Smooth muscle cell (in vitro differentiated cells): ENCODE results near the gene TOM1. TPM values are rescaled to one million over a fixed set of nuclear protein-coding genes. Genes with fewer than 3 reads are reported as not detected.

Experiments used
- DNase-seq: peaks from one replicate; lab custom pipeline; 2025; ENCODE audit not compliant: unreplicated experiment; lab: John Stamatoyannopoulos, UW
- H2AFZ ChIP-seq: fragments of 200-600 bp; sonication (generic); 2 replicates; pipeline ENCODE4 v1.6.0; 2016; ENCODE audit warnings: antibody characterized with exemption, low read depth, mild to moderate bottlenecking
- H3F3A ChIP-seq: fragments of 200-600 bp; sonication (generic); 2 replicates; pipeline ENCODE4 v1.6.0; 2017; ENCODE audit warnings: antibody characterized with exemption, low read depth
- H3K27ac ChIP-seq: fragments of 200-600 bp; sonication (generic); 2 replicates; pipeline ENCODE4 v1.5.1; 2016; ENCODE audit warnings: low read depth, mild to moderate bottlenecking
- H3K27me3 ChIP-seq: fragments of 200-600 bp; sonication (generic); 2 replicates; pipeline ENCODE4 v1.6.1; 2016; ENCODE audit warnings: low read depth, mild to moderate bottlenecking
- H3K36me3 ChIP-seq: fragments of 200-600 bp; sonication (generic); 2 replicates; pipeline ENCODE4 v1.5.1; 2016; ENCODE audit warnings: low read depth
- H3K4me1 ChIP-seq: fragments of 200-600 bp; sonication (generic); 2 replicates; pipeline ENCODE4 v1.5.1; 2016; ENCODE audit warnings: low read depth
- H3K4me2 ChIP-seq: fragments of 200-600 bp; sonication (generic); 2 replicates; pipeline ENCODE4 v1.6.0; 2016; ENCODE audit warnings: mild to moderate bottlenecking
- H3K4me3 ChIP-seq: fragments of 200-600 bp; sonication (generic); 2 replicates; pipeline ENCODE4 v1.5.1; 2016; ENCODE audit warnings: mild to moderate bottlenecking
- H3K79me2 ChIP-seq: fragments of 200-600 bp; sonication (generic); 2 replicates; pipeline ENCODE4 v1.6.0; 2016; ENCODE audit warnings: low read depth, mild to moderate bottlenecking
- H3K9ac ChIP-seq: fragments of 200-600 bp; sonication (generic); 2 replicates; pipeline ENCODE4 v1.6.0; 2016; ENCODE audit warnings: low read depth
- H3K9me3 ChIP-seq: fragments of 200-600 bp; sonication (generic); replicated peaks from 2 replicates; pipeline ENCODE4 v1.5.1; 2016; ENCODE audit warnings: low read depth
- H4K20me1 ChIP-seq: fragments of 200-600 bp; sonication (generic); 2 replicates; pipeline ENCODE4 v1.6.0; 2016; ENCODE audit warnings: low read depth
- CTCF ChIP-seq: fragments of 200-600 bp; sonication (generic); IDR thresholded peaks from 2 replicates; pipeline ENCODE4 v1.5.1; 2017; ENCODE audit warnings: borderline replicate concordance, mild to moderate bottlenecking, antibody characterized with exemption; ENCODE audit not compliant: insufficient read depth, poor library complexity, severe bottlenecking
- WGBS: methylation state at CpG from one replicate; pipeline ENCODE4 v1.1.7; 2016; ENCODE audit warnings: low lambda C conversion rate; 5-methylcytosine and 5-hydroxymethylcytosine counted together
- polyA plus RNA-seq: library from polyadenylated mRNA; unstranded; fragments of >200 nt; fragmentation: Nextera tagmentation; extraction: Ambion mirVana; gene quantifications from 2 replicates; pipeline ENCODE4 v1.2.1, GENCODE V29; 2016
- total RNA-seq: library from RNA; depleted of rRNA; stranded (reverse); fragments of >200 nt; gene quantifications from 2 replicates; pipeline ENCODE4 v1.2.3, GENCODE V29; 2014

TOM1 gene
- total and polyA plus RNA-seq, 2 experiments from 2014 or later, result 86.1 to 127 TPM

- Histone ChIP-seq H3K9me3 (no peaks in the 10 kb centered on the region), H3K4me3 (no peak overlapping the region), H3F3A (no peaks in the 10 kb centered on the region), H4K20me1 (no peaks in the 10 kb centered on the region), H2AFZ (no peak overlapping the region), H3K79me2 (no peaks in the 10 kb centered on the region), H3K27ac (no peak overlapping the region), H3K4me2 (no peak overlapping the region), H3K4me1 (no peaks in the 10 kb centered on the region), H3K9ac (no peak overlapping the region), H3K36me3 (no peaks in the 10 kb centered on the region), H3K27me3 (no peaks in the 10 kb centered on the region)
- 91% methylated on average over 12 of the region's 12 CpGs for WGBS
- no peak for TF ChIP-seq CTCF
- DNase-seq, result no peak
Observed at GRCh38 chr22:35353318-35353717, 53.6 kb downstream of the TOM1 start.

DNA sequence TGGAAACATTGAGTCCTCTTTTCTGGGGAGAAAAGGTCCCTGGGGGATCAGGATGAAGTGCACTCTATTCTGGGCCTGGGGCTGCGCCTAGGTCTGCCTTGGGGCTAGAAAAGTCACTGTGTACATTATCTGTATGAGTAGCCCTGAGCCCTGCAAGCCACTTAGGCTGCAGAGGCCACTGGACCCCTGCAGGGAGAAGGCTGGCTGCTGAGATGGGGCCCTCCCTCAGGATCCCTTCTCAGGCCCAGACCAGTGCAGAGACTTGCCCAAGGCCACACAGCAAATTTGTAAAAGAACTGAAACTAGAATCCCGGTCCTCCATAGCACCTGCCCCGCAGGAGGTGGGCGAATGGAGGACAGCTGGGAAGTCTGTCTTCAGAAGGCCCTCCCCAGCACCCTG is 54.4 kb downstream of the TOM1 start:
- H3K9ac ChIP-seq, result no peak overlapping the region
- H3K4me1 ChIP-seq, result no peaks in the 10 kb centered on the region
- H3K4me2 ChIP-seq, result no peak overlapping the region
- no peak overlapping the region for H3K27ac ChIP-seq
- H4K20me1 ChIP-seq, result no peaks in the 10 kb centered on the region
- WGBS, result 90% methylated on average over 4 of the region's 4 CpGs
- H3K79me2 ChIP-seq, result no peaks in the 10 kb centered on the region
- no peak for DNase-seq
- H3K9me3 ChIP-seq, result no peaks in the 10 kb centered on the region
- no peaks in the 10 kb centered on the region for H3F3A ChIP-seq
- no peaks in the 10 kb centered on the region for H3K27me3 ChIP-seq
- no peak overlapping the region for H2AFZ ChIP-seq
- H3K36me3 ChIP-seq, result no peaks in the 10 kb centered on the region
- TF ChIP-seq CTCF, result no peak
- H3K4me3 ChIP-seq, result no peak overlapping the region

GRCh38 chr22:35357883-35358621 is 58.4 kb downstream of the TOM1 start:
- no peaks in the 10 kb centered on the region for H3K4me1 ChIP-seq
- no peak overlapping the region for H3K9ac ChIP-seq
- H3K36me3 ChIP-seq, result no peaks in the 10 kb centered on the region
- H2AFZ ChIP-seq, result no peak overlapping the region
- whole genome bisulfite sequencing, result 91% methylated on average over 6 of the region's 6 CpGs
- no peaks in the 10 kb centered on the region for H3K79me2 ChIP-seq
- no peak overlapping the region for H3K4me3 ChIP-seq
- H4K20me1 ChIP-seq, result no peaks in the 10 kb centered on the region
- H3K27ac ChIP-seq, result no peak overlapping the region
- no peaks in the 10 kb centered on the region for H3F3A ChIP-seq
- DNase-seq, result no peak
- no peak for TF ChIP-seq CTCF
- H3K9me3 ChIP-seq, result no peaks in the 10 kb centered on the region
- H3K27me3 ChIP-seq, result no peaks in the 10 kb centered on the region
- H3K4me2 ChIP-seq, result no peak overlapping the region
